GM12873 (cell line): ENCODE measurements around the gene COTL1.

Experiments used
- CTCF ChIP-seq: IDR thresholded peaks from 2 replicates; pipeline ENCODE4 v1.5.1; 2012; ENCODE audit warnings: low read depth, mild to moderate bottlenecking, moderate library complexity, low read length, control low read depth; ENCODE audit not compliant: insufficient read depth; ENCODE audit errors: missing control alignments

Gene COTL1

GRCh38 chr16:84583995-84584394, 33.9 kb downstream of the COTL1 start:
- no peak for TF ChIP-seq CTCF

GRCh38 chr16:84582958-84583516, 34.8 kb downstream of the COTL1 start:
- no peak for TF ChIP-seq CTCF

DNA sequence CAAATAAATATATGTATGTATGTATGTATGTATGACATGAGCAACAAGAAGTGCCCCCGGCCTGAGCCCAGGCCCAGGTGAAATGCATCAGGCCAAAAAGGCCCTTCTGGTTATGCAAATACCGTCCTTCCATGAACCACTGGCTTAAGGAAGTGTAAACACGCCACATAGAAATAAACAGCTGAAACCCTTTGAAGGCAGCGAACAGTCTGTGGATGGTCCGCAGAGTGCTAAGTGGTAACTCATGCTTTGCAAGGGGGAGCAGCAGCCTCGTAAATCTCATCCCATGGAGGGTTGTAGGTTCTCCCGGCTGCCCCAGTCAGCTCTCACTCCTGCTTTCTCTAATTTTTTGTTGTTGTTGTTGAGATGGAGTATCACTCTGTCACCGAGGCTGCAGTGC, 36.7 kb downstream of the COTL1 start:
- no peak for TF ChIP-seq CTCF

GRCh38 chr16:84579936-84580335, 37.9 kb downstream of the COTL1 start:
- no peak for TF ChIP-seq CTCF

DNA sequence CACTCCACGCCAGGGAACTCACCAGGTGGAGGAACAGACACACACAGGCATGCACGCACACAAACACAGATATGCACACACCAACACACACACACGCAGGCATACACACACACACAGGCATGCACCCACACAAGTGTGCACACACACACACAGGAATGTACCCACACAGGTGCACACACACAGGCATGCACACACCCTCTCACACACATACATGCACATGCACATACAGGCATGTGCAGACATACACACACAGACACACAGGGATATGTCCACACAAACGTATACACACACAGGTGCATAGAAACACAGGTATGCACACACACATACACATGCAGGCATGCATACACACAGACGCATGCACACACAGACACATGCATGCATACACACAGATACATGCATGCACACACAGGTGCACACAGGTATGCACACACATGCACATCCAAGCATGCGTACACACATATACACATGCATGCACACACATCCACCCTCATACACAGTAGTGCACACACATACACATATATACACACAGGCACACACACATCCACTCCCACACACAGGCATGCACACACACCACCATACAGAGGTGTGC, 39.2 kb downstream of the COTL1 start:
- no peak for TF ChIP-seq CTCF

- TF ChIP-seq CTCF, result no peak
These were observed 40.7 kb downstream of the COTL1 start for GRCh38 chr16:84577034-84577803.

DNA sequence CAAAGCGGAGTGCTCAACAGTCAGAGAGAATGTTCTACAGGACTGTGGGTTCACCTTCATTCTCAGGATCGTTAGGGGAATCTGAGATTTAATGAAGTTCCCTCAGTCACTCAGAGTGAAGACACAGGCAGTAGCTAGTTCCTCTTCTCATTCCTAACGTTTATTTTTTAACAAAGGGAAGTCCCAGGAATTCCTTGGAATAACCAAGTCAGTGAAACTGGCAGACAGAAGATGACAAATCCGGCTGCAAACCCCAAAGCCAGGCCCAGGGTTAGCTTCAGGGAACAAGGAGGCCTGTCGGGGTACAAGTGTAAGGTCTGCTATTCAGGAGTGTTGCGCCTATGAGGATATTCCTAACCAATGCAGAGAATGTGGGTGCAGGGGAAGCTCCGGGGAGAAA, 42.0 kb downstream of the COTL1 start:
- no peak for TF ChIP-seq CTCF
